Astrocyte of the spinal cord (primary cell): ENCODE results near the gene RMC1.
"Not testable (repeated sequence)": the region's sequence is repeated elsewhere in the genome, so short reads cannot be mapped to it uniquely, and the experiment has no call there.

Source experiments
- DNase-seq: peaks from one replicate; pipeline ENCODE4 v3.0.0; 2011; ENCODE audit warnings: low read depth, low spot score
- H3K4me3 ChIP-seq: 2 replicates; pipeline ENCODE4 v1.5.1; 2011; ENCODE audit warnings: low read depth, mild to moderate bottlenecking, low read length, moderate library complexity
- in situ Hi-C: cut with HindIII; loops from 2 replicates; pipeline ENCODE4 v1.10.0; 2017; ENCODE audit warnings: low sequenced_read_pairs
- TF ChIP-seq, protein P1 (sequence below): IDR thresholded peaks from 2 replicates; pipeline ENCODE4 v1.5.1; 2012; ENCODE audit warnings: low read depth, mild to moderate bottlenecking, low read length, inconsistent platforms

RMC1 gene

DNA sequence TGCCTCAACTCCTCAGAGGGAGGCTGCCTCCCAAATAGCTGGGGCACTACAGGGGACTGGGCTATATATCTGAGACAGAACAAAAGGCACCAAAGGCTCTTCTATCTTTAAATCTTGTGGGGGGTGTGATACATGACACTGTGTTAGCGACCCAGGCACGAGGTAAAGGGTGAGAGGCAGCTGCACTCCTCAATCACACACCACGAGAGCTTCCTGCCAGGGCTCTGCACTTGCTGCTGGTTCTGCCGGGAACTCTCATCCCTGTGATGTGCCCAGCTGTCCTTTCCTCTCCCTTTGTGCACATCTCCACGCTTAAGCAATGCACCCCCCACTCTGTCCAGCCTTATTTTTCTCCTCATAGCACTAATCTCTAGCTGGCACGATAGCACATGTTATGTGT, 50.6 kb downstream of the RMC1 start:
- no peak overlapping the region for H3K4me3 ChIP-seq
- in situ Hi-C loops: no loop called here
- TF ChIP-seq, protein P1, sequence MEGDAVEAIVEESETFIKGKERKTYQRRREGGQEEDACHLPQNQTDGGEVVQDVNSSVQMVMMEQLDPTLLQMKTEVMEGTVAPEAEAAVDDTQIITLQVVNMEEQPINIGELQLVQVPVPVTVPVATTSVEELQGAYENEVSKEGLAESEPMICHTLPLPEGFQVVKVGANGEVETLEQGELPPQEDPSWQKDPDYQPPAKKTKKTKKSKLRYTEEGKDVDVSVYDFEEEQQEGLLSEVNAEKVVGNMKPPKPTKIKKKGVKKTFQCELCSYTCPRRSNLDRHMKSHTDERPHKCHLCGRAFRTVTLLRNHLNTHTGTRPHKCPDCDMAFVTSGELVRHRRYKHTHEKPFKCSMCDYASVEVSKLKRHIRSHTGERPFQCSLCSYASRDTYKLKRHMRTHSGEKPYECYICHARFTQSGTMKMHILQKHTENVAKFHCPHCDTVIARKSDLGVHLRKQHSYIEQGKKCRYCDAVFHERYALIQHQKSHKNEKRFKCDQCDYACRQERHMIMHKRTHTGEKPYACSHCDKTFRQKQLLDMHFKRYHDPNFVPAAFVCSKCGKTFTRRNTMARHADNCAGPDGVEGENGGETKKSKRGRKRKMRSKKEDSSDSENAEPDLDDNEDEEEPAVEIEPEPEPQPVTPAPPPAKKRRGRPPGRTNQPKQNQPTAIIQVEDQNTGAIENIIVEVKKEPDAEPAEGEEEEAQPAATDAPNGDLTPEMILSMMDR: no peak
- DNase-seq: no peak

DNA sequence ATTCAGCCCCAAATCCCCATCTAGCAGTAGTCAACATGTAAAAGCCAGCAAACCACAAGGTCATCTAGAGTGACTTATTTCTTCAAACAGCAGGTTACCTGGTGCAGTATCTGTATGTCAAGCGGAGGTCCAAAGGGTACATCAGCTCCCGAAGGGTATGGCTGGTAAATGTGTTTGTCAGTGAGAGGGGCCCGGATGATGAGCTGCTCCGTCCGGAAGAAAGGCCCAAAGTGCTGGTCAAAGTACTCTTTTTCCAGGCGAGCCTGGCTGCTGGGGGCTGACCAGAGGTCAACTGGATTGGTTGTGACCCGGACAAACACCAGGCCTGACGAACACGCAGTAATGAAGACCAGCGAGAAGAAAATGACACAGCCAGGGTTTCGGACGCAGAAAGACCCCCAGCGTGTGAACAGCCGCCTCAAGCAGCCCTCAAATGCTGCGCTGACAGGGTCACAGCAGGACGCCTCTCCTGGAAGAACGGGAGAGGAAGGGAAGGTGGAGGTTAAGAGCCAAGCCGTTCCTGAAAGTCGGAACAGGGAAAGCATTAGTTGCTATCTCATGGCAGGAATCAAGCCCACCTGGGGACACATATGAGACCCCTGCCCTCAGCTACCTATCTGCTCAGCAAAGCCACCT, 53.0 kb downstream of the RMC1 start:
- TF ChIP-seq, protein P1: no peak
- no peak for DNase-seq
- in situ Hi-C loops: no loop called here
- H3K4me3 ChIP-seq: no peak overlapping the region

DNA sequence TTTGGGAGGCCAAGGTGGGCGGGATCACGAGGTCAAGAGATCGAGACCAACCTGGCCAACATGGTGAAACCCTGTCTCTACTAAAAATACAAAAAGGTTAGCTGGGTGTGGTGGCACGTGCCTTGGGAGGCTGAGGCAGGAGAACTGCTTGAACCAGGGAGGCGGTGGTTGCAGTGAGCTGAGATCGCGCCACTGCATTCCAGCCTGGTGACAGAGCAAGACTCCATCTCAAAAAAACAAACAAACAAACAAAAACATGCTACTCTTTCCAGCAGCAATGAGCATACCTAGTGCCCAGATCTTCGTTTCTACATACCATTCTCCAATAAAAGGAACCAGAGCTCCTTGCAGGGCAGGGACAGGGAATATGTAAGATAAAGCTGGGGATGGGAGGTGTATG, 54.2 kb downstream of the RMC1 start:
- in situ Hi-C loops, DNase-seq, H3K4me3 ChIP-seq: not testable (repeated sequence)

DNA sequence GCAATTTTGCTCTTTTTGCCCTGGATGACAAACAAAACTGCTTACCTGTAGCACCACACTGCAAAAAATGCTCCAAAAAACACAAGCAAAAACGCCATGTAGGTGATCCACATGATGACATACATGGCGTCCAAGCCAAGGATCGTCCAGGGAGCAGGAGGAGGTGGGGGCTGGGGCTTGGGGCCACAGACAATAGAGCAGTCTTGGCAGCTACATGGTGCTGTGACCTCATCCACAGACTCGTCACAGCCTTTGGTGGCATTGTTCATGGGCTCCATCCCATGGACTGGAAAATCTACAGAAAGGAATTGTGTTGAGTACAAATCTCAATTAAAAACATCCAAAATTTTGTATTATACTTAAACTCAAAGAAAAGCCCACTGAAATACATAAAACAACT, 56.9 kb downstream of the RMC1 start:
- TF ChIP-seq, protein P1: no peak
- DNase-seq: no peak
- in situ Hi-C loops: no loop called here
- H3K4me3 ChIP-seq: no peak overlapping the region

DNA sequence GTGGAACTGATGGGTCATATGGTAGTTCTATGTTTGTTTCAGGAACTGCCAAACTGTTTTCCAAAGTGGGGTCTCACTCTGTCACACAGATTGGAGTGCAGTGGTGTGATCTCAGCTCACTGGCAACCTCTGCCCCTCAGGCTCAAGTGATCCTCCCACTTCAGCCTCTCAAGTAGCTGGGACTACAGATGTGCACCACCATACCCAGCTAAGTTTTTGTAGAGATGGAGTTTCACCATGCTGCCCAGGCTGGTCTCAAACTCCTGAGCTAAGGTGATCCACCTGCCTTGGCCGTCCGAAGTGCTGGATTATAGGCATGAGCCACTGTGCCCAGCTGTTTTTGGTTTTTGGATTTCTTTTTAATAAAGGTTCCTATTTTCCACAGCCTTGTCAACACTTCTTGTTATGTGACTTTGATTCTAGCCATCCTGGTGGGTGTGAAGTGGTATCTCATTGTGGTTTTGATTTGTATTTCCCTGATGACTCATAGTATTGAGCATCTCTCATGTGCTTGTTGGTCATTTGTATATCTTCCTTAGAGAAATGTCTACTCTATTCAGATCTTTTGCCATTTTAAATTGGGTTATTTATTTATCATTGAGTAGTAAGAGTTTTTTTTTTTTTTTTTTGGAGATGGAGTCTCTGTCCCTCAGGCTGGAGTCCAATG, 60.2 kb downstream of the RMC1 start:
- DNase-seq: peak; percentile 32
- in situ Hi-C loops: no loop called here

DNA sequence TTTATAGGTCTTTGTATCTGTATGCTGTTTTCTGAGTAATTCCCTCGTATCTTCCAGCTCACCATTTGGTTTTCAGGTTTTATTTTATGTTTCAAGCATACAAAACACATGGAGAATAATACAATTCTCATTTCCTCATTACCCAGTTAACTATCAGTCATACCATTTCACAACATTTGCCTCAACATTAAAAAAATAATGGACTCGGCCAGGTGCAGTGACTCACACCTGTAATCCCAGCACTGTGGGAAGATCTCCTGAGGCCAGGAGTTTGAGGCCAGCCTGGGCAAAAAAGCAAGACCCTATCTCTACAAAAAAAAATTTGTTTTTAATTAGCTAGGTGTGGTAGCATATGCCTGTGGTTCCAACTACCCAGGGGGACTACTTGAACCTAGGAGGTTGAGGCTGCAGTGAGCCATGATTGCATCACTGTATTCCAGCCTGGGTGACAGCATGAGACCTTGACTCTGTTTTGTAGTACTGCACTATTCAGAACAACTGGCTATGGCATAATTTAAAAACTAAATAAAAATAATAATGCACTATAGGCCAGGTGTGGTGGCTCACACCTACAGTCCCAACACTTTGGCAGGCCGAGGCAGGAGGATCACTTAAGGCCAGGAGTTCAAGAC, 62.7 kb downstream of the RMC1 start:
- no peak overlapping the region for H3K4me3 ChIP-seq
- TF ChIP-seq, protein P1: no peak
- no peak for DNase-seq
- in situ Hi-C loops: no loop called here

More for the DNA sequence above, 60.2 kb downstream of the RMC1 start:
- TF ChIP-seq, protein P1: no peak
- no peak overlapping the region for H3K4me3 ChIP-seq

DNA sequence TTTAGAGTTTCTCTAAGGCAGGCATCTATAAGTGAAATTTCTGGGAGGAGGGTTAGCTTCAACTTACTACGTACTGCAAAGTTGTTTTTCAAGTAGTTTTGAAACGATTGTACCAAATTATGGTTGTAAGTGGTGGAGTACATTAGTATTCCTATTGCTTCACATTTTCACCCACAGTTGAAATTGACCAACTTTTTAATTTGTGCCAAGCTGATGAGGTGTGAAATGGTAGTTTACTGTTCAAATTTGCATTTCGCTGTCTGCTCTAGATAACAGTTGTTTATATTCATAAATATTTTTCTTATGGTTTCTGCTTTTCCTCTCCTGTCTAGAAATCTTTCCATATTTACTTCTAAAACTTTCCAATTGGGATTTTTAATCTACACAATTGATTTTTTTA, 64.4 kb downstream of the RMC1 start:
- H3K4me3 ChIP-seq: no peak overlapping the region
- in situ Hi-C loops: no loop called here
- no peak for DNase-seq
- TF ChIP-seq, protein P1: no peak
